GM12872 (cell line): Measurements from ENCODE around the gene PNPLA5.

ENCODE experiments used
- CTCF ChIP-seq: IDR thresholded peaks from 3 replicates; pipeline ENCODE4 v1.5.1; 2011; ENCODE audit warnings: low read depth, mild to moderate bottlenecking, low read length, moderate library complexity; ENCODE audit not compliant: insufficient read depth

PNPLA5 gene

GRCh38 chr22:43878831-43879550, 12.8 kb downstream of the PNPLA5 start:
- no peak for TF ChIP-seq CTCF

- TF ChIP-seq CTCF: no peak
Measured at GRCh38 chr22:43878079-43878795, 13.6 kb downstream of the PNPLA5 start.

GRCh38 chr22:43876866-43877509, 14.8 kb downstream of the PNPLA5 start:
- no peak for TF ChIP-seq CTCF

GRCh38 chr22:43869799-43870198, 22.0 kb downstream of the PNPLA5 start:
- TF ChIP-seq CTCF: no peak

- TF ChIP-seq CTCF: no peak
Measured at GRCh38 chr22:43867839-43868635, 23.8 kb downstream of the PNPLA5 start.

GRCh38 chr22:43862882-43863202, 29.0 kb downstream of the PNPLA5 start:
- no peak for TF ChIP-seq CTCF
